ENCODE data around the gene IL17REL. TPM values are rescaled to one million over a fixed set of nuclear protein-coding genes. Genes with fewer than 3 reads are reported as not detected.

The IL17REL gene
- total RNA-seq, 1 donor from 2014 or later: under 0.01 TPM

DNA sequence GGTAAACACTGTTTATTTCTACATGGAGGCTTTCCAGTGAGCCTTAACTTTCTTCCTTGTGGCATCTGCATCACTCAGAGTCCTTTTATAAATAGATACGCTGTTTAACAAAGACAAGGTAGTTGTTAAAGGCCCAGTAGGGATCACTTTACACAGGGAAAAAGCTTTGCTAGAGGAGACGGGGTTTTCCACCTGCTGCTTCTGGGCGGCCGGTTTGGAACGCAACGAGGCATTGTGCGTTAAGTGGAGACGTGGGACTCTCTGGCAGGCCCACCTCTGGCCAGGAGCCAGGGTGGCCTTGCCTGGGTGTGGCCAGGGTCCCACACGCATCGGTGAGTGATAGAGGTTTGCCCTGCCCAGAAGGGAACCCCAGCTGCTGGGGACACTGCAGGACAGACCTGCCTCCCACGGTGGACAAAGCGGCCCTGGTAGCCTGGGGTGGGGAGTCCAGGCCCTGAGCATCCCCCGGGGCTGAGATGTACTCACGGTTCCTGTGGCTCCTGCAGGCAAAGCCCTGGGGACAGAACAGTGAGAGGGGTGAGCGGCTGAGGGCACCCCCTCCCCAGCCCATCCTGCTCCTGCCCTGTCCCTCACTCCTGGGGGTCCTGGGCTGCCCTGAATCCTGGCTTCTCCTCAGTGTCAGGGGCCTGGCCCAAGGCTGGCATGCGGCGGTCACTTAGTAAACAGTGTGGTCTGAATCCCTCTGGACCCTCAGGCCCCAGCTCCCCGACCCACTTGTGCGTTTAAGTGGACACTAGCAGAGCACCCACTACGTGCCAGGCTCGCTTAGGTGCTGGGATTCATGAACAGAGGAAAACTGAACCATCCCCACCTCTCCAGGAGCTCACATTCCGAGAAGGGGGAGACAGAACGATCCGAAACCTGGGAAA, 4.2 kb downstream of the IL17REL start:
- DNase-seq (ENCODE audit: low spot score in 2 of 2) (no peak), FAIRE-seq (no peak)

DNA sequence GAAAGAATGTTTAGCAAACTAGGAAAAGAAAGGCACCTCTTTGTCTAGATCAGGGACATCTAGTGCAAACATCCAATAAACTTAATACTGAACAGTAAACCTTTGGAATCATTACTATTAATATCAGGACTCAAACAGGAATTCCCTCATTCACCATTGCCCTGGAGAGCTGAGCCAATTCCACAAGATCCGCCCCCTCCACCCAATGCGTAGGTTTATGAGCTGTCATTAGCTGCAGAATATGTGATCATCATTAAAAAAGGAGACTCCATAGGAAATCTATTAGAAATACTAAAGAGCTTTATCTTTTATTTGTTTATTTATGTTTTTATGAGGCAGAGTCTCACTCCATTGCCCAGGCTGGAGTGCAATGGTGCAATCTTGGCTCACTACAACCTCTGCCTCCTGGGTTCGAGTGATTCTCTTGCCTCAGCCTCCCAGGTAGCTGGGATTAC, 5.5 kb downstream of the IL17REL start:
- FAIRE-seq (no peak), DNase-seq (ENCODE audit: low spot score in 2 of 2) (no peak)

DNA sequence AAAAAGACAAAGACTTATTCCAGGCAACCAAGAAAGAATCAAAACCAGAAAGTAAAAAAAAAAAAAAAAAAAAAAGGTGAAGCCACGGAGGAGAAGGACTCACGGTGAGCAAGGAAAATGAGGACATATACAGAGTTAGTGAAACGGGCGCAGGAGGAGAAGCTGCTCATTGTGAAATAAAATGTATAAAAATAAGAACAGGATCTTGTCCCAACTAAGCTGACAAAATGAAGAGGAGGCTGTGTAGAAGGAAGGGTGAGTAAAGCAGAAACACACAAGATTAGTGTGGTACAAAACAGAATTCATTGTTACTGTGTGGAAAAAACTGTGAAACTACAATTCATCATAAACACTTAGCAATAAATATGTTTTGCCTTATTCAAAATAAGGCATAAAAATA, 7.6 kb downstream of the IL17REL start:
- DNase-seq (ENCODE audit: low spot score in 2 of 2) (peak in 1 of 2 donors; percentile 24), FAIRE-seq (no peak)

DNA sequence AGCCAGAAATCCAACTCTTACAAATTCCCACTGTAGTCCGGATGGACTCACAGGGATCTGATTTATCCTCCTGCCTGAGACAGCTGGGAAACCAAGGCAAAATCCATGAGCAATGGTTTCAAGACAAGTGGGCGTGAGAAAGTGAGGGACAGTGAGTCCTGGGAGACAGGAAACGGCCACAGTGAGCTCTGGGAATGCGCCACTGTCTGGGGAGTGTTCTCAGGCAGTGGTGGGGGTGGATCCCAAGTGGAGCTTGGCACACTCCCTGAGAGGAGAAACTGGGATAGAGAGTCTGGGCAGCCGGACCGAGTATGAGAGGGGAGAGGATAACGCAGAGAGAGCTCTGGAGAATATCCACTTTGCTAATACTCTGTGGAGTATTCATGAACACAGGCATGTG, 9.8 kb downstream of the IL17REL start:
- FAIRE-seq: no peak

DNA sequence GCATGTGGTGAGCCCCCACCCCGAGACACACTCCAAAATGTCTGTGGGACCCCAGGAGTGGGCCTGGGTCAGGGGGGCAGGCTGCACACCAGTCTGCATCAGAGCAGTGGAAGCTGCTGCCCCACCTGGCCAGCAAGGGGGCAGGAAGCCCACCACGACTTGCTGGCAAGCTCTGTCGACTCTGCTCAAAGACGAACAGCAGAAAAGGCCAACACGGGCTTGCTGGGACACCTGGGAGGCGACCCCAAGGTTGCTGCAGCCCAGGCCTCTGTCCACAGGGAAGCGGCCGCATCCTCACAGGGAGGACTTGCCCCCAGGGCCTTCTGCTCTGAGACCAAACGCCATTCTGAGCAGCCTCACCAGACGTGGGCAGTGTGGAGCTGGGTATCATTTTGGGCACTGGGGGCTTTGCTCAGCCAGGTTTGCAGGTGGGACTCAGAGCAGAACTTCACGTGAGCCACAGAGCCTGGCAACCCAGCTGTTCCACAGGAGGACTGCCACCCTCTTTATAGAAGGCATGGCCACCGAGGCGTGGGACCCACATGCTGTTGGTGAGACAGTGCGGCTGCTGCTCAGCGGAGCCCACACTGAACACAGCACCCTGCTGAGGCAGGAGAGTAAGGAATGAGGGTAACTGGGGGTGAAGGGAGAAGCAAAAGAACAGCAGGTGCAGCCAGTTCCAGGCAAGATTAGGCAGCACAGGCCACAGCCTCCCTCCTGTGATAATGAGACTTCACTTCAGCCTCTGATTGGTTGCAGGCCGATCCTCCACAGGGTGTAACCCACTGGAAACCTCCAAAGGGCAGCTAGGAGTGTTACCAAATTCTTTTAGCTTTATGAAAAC, 11.0 kb downstream of the IL17REL start:
- DNase-seq (ENCODE audit: low spot score in 2 of 2) (no peak), FAIRE-seq (no peak)

More for the DNA sequence above, 9.8 kb downstream of the IL17REL start:
- DNase-seq (ENCODE audit: low spot score in 2 of 2): peak in 1 of 2 donors; percentile 24

GRCh38 chr22:50000587-50001387, 11.8 kb downstream of the IL17REL start:
- no peak for FAIRE-seq

GRCh38 chr22:49999946-50000586, 12.5 kb downstream of the IL17REL start:
- no peak for FAIRE-seq
- peak in 1 of 2 donors; percentile 16 for DNase-seq (ENCODE audit: low spot score in 2 of 2)

More at GRCh38 chr22:50000587-50001387, 11.8 kb downstream of the IL17REL start:
- no peak for DNase-seq (ENCODE audit: low spot score in 2 of 2)

DNA sequence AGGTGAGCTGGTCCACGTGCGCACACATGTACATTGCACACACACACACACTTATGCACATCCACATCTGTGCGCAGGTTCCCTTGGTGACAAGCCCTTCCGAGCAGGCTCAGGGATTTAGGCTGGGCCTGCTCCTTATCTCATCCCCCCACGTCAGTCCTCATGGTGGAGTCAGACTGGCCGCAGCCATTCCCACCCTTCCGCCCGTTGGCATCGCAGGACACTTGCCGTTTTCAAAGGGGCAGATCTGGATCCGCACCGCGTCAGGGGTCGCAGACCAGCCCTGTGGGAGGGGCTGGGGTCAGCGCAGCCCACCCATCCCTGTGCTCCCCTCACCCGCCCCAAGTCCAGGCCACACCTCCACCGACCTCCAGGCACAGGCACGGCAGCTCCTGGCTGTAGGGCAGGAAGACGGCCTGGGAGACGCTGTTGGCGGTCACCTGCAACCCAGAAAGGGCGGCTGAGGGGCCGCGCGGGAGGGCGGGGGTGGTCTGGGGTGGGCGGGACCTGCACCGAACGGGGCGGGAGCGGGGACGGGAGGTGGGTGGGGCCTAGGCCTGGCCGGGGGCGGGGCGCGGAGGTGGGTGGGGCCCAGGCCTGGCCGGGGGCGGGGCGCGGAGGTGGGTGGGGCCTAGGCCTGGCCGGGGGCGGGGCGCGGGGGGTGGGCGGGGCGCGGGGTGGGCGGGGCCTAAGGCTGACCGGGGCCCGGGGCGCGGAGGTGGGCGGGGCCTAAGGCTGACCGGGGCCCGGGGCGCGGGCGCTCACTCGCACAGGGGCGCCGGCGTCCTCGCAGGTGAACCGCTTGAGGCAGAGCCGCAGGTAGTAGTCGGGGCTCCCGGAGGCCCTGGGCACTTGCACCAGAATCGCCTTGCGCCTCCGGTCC, 13.3 kb downstream of the IL17REL start:
- FAIRE-seq (no peak), DNase-seq (ENCODE audit: low spot score in 2 of 2) (peak in 1 of 2 donors; percentile 55)

DNA sequence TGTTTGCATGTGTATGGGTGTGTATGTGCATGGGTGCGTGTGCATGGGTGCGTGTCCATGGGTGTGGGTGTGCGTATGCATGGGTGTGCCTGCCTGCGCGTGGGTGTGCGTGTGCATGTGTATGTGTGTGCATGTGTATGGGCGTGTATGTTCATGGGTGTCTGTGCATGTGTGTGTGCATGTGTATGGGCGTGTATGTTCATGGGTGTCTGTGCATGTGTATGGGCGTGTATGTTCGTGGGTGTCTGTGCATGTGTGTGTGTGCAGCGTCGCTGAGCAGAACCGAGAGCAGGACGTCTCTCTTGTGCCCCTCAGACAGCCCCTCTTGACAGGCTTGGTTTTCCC, 13.9 kb downstream of the IL17REL start:
- FAIRE-seq (no peak), DNase-seq (ENCODE audit: low spot score in 2 of 2) (no peak)

- no peak for DNase-seq (ENCODE audit: low spot score in 2 of 2)
- FAIRE-seq: no peak
Observed at GRCh38 chr22:49997932-49998717, 14.4 kb downstream of the IL17REL start.

DNA sequence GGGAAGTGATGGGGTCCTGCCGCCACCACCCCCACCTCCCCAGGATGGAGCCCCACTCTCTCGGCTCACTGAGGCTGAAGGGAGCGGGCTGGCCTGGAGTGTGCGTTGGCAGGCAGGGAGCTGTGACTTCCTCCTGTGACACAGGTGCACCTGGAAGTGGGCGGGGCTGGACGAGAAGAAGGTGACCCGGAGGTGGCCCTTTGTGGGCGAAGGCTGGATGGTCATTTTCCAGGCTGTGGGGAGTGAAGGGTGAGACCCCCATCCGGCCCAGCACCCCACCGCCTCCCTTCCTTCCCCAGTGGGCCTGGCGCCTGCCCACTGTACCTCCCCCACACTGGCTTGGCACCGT, 15.3 kb downstream of the IL17REL start:
- DNase-seq (ENCODE audit: low spot score in 2 of 2) (no peak), FAIRE-seq (no peak)

DNA sequence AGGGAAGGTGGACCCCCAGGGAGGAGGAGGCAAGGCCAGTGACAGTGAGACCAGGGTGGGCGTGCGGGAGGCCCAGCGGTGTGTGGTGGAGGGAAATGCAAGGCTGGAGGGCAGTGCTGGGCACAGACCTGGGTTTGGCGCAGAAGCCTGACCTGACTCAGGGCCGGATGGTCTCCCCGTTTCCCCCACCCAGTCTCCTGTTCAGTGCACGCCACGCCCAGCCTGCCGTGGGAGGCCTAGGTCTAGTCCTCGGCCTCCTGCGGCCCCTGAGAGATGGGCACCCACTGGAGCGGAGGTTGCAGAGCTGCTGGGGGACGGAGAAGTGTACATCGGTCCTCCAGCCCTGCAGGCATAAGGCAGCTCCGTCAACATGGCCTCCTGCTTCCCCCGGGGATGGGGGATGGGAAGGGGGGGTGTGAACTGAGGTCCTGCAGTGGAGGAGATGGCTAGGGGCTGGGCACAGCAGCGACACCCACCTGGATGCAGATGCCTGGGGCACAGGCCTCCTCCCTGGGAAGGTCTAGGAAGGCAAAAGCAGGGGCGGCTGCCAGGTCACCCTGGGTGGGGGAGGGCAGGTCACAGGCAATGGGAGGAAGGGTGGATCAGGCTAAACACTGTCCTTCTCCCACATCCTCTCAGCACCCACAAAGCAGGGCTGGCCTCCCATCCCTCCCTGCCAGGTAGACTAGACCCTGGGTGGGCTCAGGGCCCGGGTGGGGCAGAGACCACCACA, 15.9 kb downstream of the IL17REL start:
- no peak for DNase-seq (ENCODE audit: low spot score in 2 of 2)
- no peak for FAIRE-seq

GRCh38 chr22:49996119-49996517, 16.4 kb downstream of the IL17REL start:
- no peak for DNase-seq (ENCODE audit: low spot score in 2 of 2)
- no peak for FAIRE-seq

DNA sequence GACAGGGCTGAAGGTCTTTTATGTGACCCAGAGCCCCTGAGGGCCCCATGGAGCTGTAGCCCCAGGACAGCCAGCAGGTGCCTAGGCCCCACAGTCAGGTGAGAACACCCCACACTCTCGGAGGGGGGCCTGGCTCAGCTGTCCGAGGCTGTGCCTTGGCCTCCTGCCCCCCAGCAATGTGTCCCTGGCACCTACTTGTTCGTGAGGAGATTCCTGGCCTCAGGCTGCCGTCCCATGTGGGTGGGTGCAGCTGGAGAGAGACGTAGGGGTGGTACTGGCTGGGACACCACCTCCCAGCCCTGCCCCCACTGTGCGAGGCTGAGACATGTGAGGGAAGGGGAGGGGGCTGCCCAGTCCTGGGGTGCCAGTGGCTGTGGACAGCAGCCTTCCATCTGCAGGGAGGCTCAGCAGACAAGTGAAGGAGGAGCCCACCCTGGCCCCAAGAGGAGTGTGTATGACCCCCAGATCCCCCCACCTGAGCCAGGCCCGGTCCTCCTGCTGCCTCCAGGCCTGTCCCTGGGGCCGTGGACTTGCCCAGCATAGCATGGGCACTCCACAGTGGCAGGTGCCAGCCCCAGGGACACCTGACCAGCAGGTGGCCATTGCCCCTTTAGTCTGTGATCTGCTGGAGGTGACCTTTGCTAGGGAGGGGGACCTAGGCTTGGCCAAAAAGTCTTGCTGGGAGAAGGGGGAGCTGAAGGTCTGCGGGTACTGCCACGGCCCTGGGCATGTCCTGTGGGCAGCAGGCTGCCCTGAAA, 17.0 kb downstream of the IL17REL start:
- DNase-seq (ENCODE audit: low spot score in 2 of 2) (no peak), FAIRE-seq (no peak)

GRCh38 chr22:49995041-49995360, 17.6 kb downstream of the IL17REL start:
- DNase-seq (ENCODE audit: low spot score in 2 of 2) (no peak), FAIRE-seq (no peak)

DNA sequence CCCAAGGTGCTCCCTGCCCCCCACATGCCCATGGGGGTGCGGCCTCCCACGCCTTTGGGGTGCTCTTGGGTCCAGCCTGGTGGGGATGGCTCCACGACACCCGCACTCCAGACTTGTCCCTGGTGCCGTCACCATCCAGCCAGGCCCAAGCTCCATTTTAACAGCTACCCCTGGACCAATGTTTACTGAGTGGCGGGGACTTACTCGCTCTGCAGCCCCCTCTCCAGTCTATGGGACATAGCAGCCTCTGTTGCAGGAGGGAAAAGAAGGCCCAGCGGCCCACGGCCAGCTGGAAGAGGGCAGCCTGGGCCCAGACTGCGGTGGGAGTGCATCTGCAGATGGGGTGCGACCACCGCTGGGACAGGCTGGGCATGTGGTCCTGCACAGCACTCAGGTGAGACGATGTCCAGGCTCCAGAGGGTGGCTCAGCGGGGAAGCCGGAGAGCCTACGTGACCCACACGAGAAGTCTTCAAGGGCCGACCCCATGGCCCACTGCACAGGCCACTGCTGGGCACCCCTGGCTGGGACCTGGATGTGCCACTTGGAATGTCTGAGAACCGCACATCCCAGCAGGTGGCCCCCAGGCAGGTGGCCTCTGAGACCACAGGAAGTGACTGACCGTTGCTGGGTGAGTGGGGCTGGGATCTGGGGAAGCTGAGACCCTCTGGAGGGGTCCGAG, 18.1 kb downstream of the IL17REL start:
- DNase-seq (ENCODE audit: low spot score in 2 of 2) (no peak), FAIRE-seq (no peak)

All from frontal cortex (tissue), 4 donors.